Nephron progenitor cell (in vitro differentiated cells): ENCODE results near the gene IL3RA.
"Not testable (repeated sequence)": the region's sequence is repeated elsewhere in the genome, so short reads cannot be mapped to it uniquely, and the experiment has no call there.

ENCODE experiments used
- DNase-seq: peaks from one replicate; pipeline ENCODE4 v3.0.0; 2021
- H3K27ac Mint-ChIP-seq: 2 replicates; pipeline ENCODE4 v1.8.0; 2021; ENCODE audit warnings: mild to moderate bottlenecking, moderate library complexity, mixed read lengths
- H3K27me3 Mint-ChIP-seq: 2 replicates; pipeline ENCODE4 v1.8.0; 2021; ENCODE audit warnings: mild to moderate bottlenecking, low read depth, mixed read lengths; ENCODE audit not compliant: poor library complexity
- H3K36me3 Mint-ChIP-seq: 2 replicates; pipeline ENCODE4 v1.8.0; 2021; ENCODE audit warnings: low read depth, mixed read lengths
- H3K4me1 Mint-ChIP-seq: 2 replicates; pipeline ENCODE4 v1.8.0; 2021; ENCODE audit warnings: mixed read lengths
- H3K4me3 Mint-ChIP-seq: 2 replicates; pipeline ENCODE4 v1.8.0; 2021; ENCODE audit warnings: mild to moderate bottlenecking, moderate library complexity, mixed read lengths
- H3K9me3 Mint-ChIP-seq: 2 replicates; pipeline ENCODE4 v1.8.0; 2021; ENCODE audit warnings: mild to moderate bottlenecking, moderate library complexity, mixed read lengths
- TF ChIP-seq, protein P1 (sequence below): fragments of 200-600 bp; sonication (generic); IDR thresholded peaks from 2 replicates; pipeline ENCODE4 v1.5.0; 2021; ENCODE audit warnings: antibody characterized with exemption

The IL3RA gene

DNA sequence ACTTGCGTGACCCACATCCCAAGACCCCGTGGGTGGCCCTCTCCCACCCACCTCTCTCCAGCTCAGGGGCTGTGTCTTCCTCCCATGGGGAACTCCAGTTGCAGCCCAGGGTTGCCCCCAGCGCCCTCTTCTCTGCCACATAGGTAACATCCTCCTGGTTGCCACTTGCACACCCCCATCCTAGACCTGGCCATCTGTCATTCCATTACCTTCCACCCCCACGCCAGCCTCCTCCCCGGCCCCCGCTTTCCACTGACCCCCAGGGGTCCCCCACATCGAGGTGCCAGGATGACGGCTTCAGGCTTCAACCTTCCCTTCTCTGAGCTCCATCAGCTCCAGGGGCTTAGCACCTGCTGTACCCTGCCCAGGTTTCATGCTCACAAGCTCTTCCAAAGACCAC is 28.1 kb upstream of the IL3RA start:
- Mint-ChIP-seq H3K4me1 (peaks cover 7% of the 10 kb centered on the region), H3K4me3 (no peak overlapping the region), H3K27me3 (peaks cover 17% of the 10 kb centered on the region), H3K27ac (no peak overlapping the region), H3K9me3 (peaks cover 27% of the 10 kb centered on the region), H3K36me3 (peaks cover 12% of the 10 kb centered on the region)
- no peak for DNase-seq
- TF ChIP-seq, protein P1, sequence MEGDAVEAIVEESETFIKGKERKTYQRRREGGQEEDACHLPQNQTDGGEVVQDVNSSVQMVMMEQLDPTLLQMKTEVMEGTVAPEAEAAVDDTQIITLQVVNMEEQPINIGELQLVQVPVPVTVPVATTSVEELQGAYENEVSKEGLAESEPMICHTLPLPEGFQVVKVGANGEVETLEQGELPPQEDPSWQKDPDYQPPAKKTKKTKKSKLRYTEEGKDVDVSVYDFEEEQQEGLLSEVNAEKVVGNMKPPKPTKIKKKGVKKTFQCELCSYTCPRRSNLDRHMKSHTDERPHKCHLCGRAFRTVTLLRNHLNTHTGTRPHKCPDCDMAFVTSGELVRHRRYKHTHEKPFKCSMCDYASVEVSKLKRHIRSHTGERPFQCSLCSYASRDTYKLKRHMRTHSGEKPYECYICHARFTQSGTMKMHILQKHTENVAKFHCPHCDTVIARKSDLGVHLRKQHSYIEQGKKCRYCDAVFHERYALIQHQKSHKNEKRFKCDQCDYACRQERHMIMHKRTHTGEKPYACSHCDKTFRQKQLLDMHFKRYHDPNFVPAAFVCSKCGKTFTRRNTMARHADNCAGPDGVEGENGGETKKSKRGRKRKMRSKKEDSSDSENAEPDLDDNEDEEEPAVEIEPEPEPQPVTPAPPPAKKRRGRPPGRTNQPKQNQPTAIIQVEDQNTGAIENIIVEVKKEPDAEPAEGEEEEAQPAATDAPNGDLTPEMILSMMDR: no peak

DNA sequence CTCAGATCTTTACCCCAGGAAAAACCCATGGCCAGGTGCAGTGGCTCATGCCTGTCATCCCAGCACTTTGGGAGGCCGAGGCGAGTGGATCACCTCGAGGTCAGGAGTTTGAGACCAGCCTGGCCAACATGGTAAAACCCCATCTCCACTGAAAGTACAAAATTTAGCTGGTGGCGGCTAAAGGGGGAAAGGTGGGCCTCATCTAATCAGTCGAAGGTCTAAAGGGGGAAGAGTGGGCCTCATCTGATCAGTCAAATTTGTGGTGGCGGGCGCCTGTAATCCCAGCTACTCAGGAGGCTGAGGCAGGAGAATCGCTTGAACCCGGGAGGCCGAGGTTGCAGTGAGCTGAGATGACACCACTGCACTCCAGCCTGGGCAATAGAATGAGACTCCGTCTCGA is 27.7 kb upstream of the IL3RA start:
- H3K9me3 Mint-ChIP-seq: peaks cover 27% of the 10 kb centered on the region
- peaks cover 12% of the 10 kb centered on the region for H3K36me3 Mint-ChIP-seq
- not testable (repeated sequence) for H3K27ac Mint-ChIP-seq, H3K4me3 Mint-ChIP-seq, DNase-seq, H3K4me1 Mint-ChIP-seq
- peaks cover 17% of the 10 kb centered on the region for H3K27me3 Mint-ChIP-seq

DNA sequence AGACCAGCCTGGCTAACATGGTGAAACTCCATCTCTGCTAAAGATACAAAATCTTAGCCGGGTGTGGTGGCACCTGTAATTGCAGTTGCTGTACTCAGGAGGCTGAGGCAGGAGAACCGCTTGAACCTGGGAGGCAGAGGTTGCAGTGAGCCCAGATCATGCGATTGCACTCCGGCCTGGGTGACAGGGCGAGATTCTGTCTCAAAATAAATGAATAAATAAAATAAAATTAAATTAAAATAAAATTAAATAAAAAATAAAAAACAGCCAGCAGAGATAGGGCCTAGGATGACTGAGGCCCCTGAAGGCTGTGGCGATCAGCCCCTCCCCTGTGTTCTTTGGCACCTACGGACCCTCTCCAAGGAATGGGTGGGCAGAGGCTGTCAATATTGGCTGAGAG is 22.8 kb upstream of the IL3RA start:
- Mint-ChIP-seq H3K27me3 (peaks cover 9% of the 10 kb centered on the region), H3K4me1 (peaks cover 7% of the 10 kb centered on the region), H3K9me3 (peaks cover 4% of the 10 kb centered on the region), H3K36me3 (no peaks in the 10 kb centered on the region), H3K27ac (no peak overlapping the region), H3K4me3 (no peak overlapping the region)
- TF ChIP-seq, protein P1: no peak
- DNase-seq: no peak

DNA sequence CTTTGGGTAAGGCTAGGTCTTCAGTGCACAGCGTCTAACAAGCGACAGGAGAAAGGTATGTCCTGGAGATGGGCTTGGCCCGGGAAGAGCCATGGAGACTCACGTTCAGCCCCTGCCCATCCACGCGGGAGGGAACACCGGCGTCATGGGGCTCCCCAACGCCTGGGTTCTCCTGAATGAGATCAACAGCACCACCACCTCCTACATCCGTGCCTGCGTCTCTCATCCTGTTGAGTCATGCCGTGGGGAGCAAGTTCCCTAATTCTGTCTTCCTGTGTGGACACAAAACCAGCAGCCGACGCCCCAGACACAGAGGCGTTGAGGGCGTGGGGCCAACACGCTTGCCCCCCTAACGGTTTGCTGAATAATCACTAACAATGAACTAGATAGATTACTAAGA is 20.1 kb upstream of the IL3RA start:
- Mint-ChIP-seq H3K27me3 (peaks cover 9% of the 10 kb centered on the region), H3K4me1 (peaks cover 7% of the 10 kb centered on the region), H3K4me3 (no peak overlapping the region), H3K36me3 (no peaks in the 10 kb centered on the region), H3K9me3 (peaks cover 4% of the 10 kb centered on the region), H3K27ac (no peak overlapping the region)
- no peak for DNase-seq
- TF ChIP-seq, protein P1: no peak

DNA sequence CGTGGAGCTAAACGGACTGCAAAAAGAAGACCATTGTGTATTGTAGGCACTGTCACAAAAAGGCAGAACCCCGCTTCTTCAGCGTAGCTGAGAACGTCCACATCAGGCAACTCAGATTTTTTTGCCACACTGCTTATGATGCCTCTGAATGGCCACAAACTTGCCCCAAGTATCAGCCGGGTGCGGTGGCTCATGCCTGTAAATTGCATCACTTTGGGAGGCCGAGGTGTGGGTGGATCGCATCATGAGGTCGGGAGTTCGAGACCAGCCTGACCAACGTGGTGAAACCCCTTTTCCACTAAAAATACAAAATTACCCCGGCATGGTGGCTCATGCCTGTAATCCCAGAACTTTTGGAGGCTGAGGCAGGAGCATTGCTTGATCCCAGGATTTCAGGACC is 14.9 kb upstream of the IL3RA start:
- peaks cover 6% of the 10 kb centered on the region for H3K4me1 Mint-ChIP-seq

DNA sequence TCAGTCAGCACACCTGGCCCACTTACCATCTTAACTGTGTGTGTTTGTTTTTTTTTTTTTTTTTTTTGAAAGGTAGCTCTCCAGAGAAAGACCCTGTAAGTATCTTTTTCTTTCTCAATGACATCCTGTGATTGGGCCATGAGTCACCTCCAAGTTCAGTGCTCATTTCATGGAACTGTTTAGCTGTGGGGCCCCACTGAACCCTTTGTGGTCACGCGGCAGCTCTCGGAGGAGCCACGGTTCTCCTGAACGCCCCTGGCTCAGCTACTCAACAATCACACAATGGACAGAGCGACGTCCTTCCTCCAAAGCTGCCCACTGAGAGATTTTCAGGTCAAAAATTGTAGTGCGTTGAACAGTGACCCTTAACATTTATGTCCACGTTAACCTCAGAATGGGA is 14.2 kb upstream of the IL3RA start:
- no peaks in the 10 kb centered on the region for H3K9me3 Mint-ChIP-seq
- TF ChIP-seq, protein P1: no peak
- H3K4me3 Mint-ChIP-seq: no peak overlapping the region
- peaks cover 6% of the 10 kb centered on the region for H3K4me1 Mint-ChIP-seq
- peaks cover 13% of the 10 kb centered on the region for H3K27me3 Mint-ChIP-seq
- no peak overlapping the region for H3K27ac Mint-ChIP-seq
- no peaks in the 10 kb centered on the region for H3K36me3 Mint-ChIP-seq
- no peak for DNase-seq

More for the DNA sequence above, 14.9 kb upstream of the IL3RA start:
- TF ChIP-seq, protein P1: no peak
- no peak overlapping the region for H3K27ac Mint-ChIP-seq
- H3K36me3 Mint-ChIP-seq: no peaks in the 10 kb centered on the region
- peaks cover 13% of the 10 kb centered on the region for H3K27me3 Mint-ChIP-seq
- DNase-seq: no peak
- no peak overlapping the region for H3K4me3 Mint-ChIP-seq
- no peaks in the 10 kb centered on the region for H3K9me3 Mint-ChIP-seq
